Heart left ventricle (tissue), 13 donors: Measurements from ENCODE around the gene IFIT3.

Experiments
- POLR2A ChIP-seq, 2 donors: fragments of 450-650 bp; IDR thresholded peaks; one replicate each; pipeline ENCODE4 v1.6.1; 2017; ENCODE audit warnings: antibody characterized with exemption in 2 of 2, mild to moderate bottlenecking in 2 of 2, moderate library complexity in 2 of 2
- TF ChIP-seq, protein P1 (sequence below), 12 donors: fragments of 200-600 bp; sonication (generic) in 4 of 12; IDR thresholded peaks; one replicate each; pipeline versions ENCODE4 v1.5.0 to v1.8.0; 2018 to 2022; ENCODE audit warnings: antibody characterized with exemption in 12 of 12, mild to moderate bottlenecking in 5 of 12
- donor health status: ischemic (EF 13 %, LVEDD 7.1; RV severe dilation, severe dysfunction).
- donor health status: DM: no; HTN: yes; CAD: no.
- donor health status: DM: no; HTN: no; CAD: no.
- donor health status: ischemic (EF 25% LVEDD 6.9; RV normal size, moderate dysfunction).
- donor health status: ischemic (EF 25% LVEDD 5.7; RV mildly dilated, moderate dysfunction).
- donor health status: ischemic (EF 35%, LVEDD 5.7; RV mildly dilated, moderate dysfunction).
- donor health status: nonischemic (EF 11% LVEDD 7.7; RV severe dilation, severe dysfunction).
- donor health status: DM: yes; HTN: yes; CAD: no.
- donor health status: PGD.
- donor health status: ischemic (EF 29% LVEDD 5.4; RV normal size, mild dysfunction).
- donor health status: nonischemic (EF 23%, LVEDD 6.1; RV moderate dilation, normal function).

DNA sequence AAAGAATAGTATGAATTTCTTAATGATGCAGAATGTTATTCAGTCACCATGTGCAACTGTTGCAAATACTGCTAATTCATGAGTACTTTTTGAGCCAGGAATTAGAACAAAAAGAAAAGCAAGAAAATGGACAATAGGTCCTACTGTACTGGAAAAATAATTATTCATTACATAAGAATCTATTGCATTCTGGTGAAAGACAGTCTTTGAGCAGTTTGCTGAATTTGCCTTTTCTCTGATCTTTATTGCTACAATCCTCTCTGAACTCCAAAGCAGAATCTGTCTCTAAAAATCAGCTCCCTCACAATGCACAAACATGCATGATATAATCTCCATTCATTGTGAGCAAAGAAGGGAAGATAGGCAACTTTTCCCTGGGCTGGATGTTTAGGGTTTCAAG, 13.1 kb upstream of the IFIT3 start:
- TF ChIP-seq, protein P1, sequence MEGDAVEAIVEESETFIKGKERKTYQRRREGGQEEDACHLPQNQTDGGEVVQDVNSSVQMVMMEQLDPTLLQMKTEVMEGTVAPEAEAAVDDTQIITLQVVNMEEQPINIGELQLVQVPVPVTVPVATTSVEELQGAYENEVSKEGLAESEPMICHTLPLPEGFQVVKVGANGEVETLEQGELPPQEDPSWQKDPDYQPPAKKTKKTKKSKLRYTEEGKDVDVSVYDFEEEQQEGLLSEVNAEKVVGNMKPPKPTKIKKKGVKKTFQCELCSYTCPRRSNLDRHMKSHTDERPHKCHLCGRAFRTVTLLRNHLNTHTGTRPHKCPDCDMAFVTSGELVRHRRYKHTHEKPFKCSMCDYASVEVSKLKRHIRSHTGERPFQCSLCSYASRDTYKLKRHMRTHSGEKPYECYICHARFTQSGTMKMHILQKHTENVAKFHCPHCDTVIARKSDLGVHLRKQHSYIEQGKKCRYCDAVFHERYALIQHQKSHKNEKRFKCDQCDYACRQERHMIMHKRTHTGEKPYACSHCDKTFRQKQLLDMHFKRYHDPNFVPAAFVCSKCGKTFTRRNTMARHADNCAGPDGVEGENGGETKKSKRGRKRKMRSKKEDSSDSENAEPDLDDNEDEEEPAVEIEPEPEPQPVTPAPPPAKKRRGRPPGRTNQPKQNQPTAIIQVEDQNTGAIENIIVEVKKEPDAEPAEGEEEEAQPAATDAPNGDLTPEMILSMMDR (IDR thresholded peaks at IDR 0.05), result no peak
- no peak for TF ChIP-seq POLR2A (IDR thresholded peaks at IDR 0.05)
